Activated T-helper 17 cell treated with anti-CD3 and anti-CD28 coated beads, Interleukin-2, amount 50 U/mL, for 72 hours (primary cell): ENCODE measurements around the gene NBPF14. TPM values are rescaled to one million over a fixed set of nuclear protein-coding genes. Genes with fewer than 3 reads are reported as not detected.
"Not testable (repeated sequence)": the region's sequence is repeated elsewhere in the genome, so short reads cannot be mapped to it uniquely, and the experiment has no call there.

ENCODE experiments used
- ATAC-seq: fragments of 150-1000 bp; cut with Tn5 transposase; replicated peaks from 2 replicates; pipeline ENCODE4 v1.10.0; 2021; ENCODE audit warnings: mild to moderate bottlenecking, moderate library complexity
- H3K27ac Mint-ChIP-seq: one replicate; pipeline ENCODE4 v1.8.0; 2022; ENCODE audit warnings: mixed read lengths
- H3K27me3 Mint-ChIP-seq: one replicate; pipeline ENCODE4 v1.8.0; 2022; ENCODE audit warnings: mixed read lengths
- H3K36me3 Mint-ChIP-seq: one replicate; pipeline ENCODE4 v1.8.0; 2022; ENCODE audit warnings: low read depth, mild to moderate bottlenecking, mixed read lengths
- H3K4me1 Mint-ChIP-seq: one replicate; pipeline ENCODE4 v1.8.0; 2022; ENCODE audit warnings: mixed read lengths
- H3K4me3 Mint-ChIP-seq: one replicate; pipeline ENCODE4 v1.8.0; 2022; ENCODE audit warnings: mild to moderate bottlenecking, mixed read lengths
- H3K9me3 Mint-ChIP-seq: one replicate; pipeline ENCODE4 v1.8.0; 2022; ENCODE audit warnings: mixed read lengths
- total RNA-seq, 2 donors: library from RNA; stranded (reverse); gene quantifications; one replicate each; pipeline ENCODE4 v1.2.3, GENCODE V29; 2022

NBPF14 gene
- total RNA-seq, 2 donors from 2014 or later = 14.1 to 25.6 TPM

DNA sequence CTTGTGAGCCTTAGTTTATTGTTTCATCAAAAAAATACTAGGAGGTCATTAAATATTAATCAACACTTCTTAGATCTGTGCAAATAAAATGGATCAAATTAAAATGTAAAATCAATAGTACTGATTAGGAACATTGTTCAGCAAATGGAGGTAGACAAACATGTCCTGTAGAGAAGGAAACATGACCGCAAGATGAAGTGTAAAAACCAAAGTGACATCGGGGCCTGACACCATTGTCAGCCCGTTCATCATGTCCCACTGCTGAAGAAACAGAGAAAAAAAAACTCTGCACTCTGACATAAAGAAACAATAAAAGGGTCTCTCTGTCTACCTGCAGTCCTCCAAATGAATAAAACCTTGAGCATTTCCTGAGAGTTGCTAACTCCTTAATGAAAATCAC, 81.5 kb downstream of the NBPF14 start:
- not testable (repeated sequence) for H3K27me3 Mint-ChIP-seq, H3K27ac Mint-ChIP-seq, H3K36me3 Mint-ChIP-seq, H3K4me1 Mint-ChIP-seq, H3K9me3 Mint-ChIP-seq, ATAC-seq
- H3K4me3 Mint-ChIP-seq = peak overlapping the region; percentile 61

DNA sequence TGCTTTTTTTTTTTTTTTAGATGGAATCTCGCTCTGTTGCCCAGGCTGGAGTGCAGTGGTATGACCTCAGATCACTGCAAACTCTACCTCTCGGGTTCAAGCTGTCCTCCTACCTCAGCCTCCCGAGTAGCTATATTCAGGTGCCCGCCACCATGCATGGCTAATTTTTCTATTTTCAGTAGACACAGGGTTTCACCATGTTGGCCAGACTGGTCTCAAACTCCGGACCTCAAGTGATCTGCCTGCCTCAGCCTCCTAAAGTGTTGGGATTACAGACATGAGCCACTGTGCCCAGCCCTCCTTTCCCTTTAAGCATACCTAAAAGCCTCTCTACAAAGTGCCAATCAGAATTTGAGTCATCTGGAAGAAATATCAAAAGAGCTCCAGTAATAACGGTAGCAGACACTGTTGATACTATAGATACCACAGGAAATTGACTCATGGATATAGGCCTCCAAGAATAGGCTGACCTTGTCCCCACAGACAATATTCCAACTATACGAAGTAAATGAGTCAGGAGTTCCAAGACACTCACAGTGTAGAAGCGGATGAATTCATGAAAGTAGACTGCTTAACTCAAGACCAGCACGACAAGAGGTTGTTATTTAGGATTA, 83.1 kb downstream of the NBPF14 start:
- H3K36me3 Mint-ChIP-seq, H3K27me3 Mint-ChIP-seq, H3K4me1 Mint-ChIP-seq, H3K9me3 Mint-ChIP-seq: not testable (repeated sequence)
- Mint-ChIP-seq H3K27ac (peak overlapping the region; percentile 48), H3K4me3 (peak overlapping the region; percentile 58)
- peak; percentile 100 for ATAC-seq

DNA sequence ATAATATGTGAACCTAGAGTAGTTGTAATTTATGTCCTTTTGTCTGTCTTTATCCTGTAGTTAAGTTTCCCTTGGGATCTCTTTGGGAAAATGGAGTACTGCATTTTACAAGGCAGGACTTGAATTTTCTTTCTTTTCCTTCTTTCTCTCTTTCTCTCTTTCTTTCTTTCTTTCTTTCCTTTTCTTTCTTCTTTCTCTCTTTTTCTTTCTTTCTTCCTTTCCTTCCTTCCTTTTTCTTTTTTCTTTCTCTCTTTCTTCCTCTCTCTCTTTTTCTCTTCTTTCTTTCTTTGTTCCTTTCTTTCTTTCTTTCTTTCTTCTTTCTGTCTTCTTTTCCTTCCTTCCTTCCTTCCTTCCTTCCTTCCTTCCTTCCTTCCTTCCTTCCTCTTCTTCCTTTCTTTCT, 101.9 kb downstream of the NBPF14 start:
- not testable (repeated sequence) for H3K4me1 Mint-ChIP-seq, H3K36me3 Mint-ChIP-seq, H3K4me3 Mint-ChIP-seq, ATAC-seq, H3K27me3 Mint-ChIP-seq, H3K9me3 Mint-ChIP-seq, H3K27ac Mint-ChIP-seq

DNA sequence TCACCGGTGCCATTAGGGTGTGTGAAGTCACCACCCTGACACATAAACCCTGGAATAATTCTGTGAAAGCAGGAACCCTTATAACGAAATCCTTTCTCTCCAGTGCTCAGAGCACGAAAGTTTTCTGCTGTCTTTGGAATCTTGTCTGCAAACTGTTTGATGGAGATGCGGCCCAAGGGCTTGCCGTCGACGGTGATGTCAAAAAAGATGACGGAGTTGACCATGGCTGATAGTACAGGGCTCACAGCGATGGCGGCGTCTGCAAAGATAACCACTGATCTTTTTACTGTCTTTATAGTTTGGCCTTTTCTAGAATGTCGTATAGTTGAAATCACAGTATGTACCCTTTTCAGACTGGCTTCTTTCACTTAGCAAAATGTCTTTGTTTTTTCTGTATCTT, 112.8 kb downstream of the NBPF14 start, which contains the start of gene PPIAL4G:
PPIAL4G (minus strand) TSS at position 274 of the 400 bp plus-strand sequence; CDS start at position 224, 50 bp downstream.
- not testable (repeated sequence) for H3K4me1 Mint-ChIP-seq, H3K27ac Mint-ChIP-seq, H3K4me3 Mint-ChIP-seq, ATAC-seq, H3K36me3 Mint-ChIP-seq, H3K27me3 Mint-ChIP-seq, H3K9me3 Mint-ChIP-seq

Other genes with a start within 250 kb of the NBPF14 start
- under 1 TPM; 0.15 to 0.40 TPM for gene PPIAL4G, start 112.7 kb downstream of the NBPF14 start, total RNA-seq
- under 1 TPM in 1 of 2 donors, not detected in 1; 0.58 TPM for gene NUDT4B, start 152.8 kb upstream of the NBPF14 start, total RNA-seq
- gene PDE4DIP, start 248.4 kb upstream of the NBPF14 start, total RNA-seq = 10 to 100 TPM; 47.2 to 66.0 TPM